ENCODE data around the gene ZBTB38.

ZBTB38 gene

GRCh38 chr3:141370065-141370533, 1.8 kb downstream of the ZBTB38 start:
- DNase-seq, result peak; percentile 41

- DNase-seq, result no peak
Measured at GRCh38 chr3:141371882-141372281, 3.6 kb downstream of the ZBTB38 start.

- DNase-seq, result no peak
Measured at GRCh38 chr3:141372656-141373055, 4.4 kb downstream of the ZBTB38 start.

- no peak for DNase-seq
Measured at GRCh38 chr3:141373232-141373631, 4.9 kb downstream of the ZBTB38 start.

GRCh38 chr3:141373768-141374526, 5.6 kb downstream of the ZBTB38 start:
- no peak for DNase-seq

GRCh38 chr3:141375381-141376301, 7.3 kb downstream of the ZBTB38 start:
- no peak for DNase-seq

GRCh38 chr3:141377377-141377776, 9.1 kb downstream of the ZBTB38 start:
- DNase-seq, result no peak

GRCh38 chr3:141378556-141378955, 10.3 kb downstream of the ZBTB38 start:
- no peak for DNase-seq

- DNase-seq, result peak; percentile 33
Measured at GRCh38 chr3:141379250-141379966, 11.1 kb downstream of the ZBTB38 start.

GRCh38 chr3:141380279-141380678, 12.0 kb downstream of the ZBTB38 start:
- DNase-seq, result no peak

- no peak for DNase-seq
Measured at GRCh38 chr3:141380987-141381386, 12.7 kb downstream of the ZBTB38 start.

- no peak for DNase-seq
Measured at GRCh38 chr3:141382571-141382970, 14.3 kb downstream of the ZBTB38 start.

- DNase-seq, result no peak
Measured at GRCh38 chr3:141383555-141384129, 15.3 kb downstream of the ZBTB38 start.

- DNase-seq, result no peak
Measured at GRCh38 chr3:141384157-141384556, 15.9 kb downstream of the ZBTB38 start.

GRCh38 chr3:141384575-141384974, 16.3 kb downstream of the ZBTB38 start:
- no peak for DNase-seq

GRCh38 chr3:141385406-141386125, 17.3 kb downstream of the ZBTB38 start:
- DNase-seq, result no peak

GRCh38 chr3:141386126-141386488, 17.8 kb downstream of the ZBTB38 start:
- DNase-seq, result no peak

GRCh38 chr3:141386611-141387111, 18.4 kb downstream of the ZBTB38 start:
- DNase-seq, result no peak

GRCh38 chr3:141387516-141387915, 19.2 kb downstream of the ZBTB38 start:
- DNase-seq, result no peak

- no peak for DNase-seq
Measured at GRCh38 chr3:141388395-141388794, 20.1 kb downstream of the ZBTB38 start.

GRCh38 chr3:141388823-141389621, 20.7 kb downstream of the ZBTB38 start:
- no peak for DNase-seq
